ENCODE measurements around the gene WRAP73.

The WRAP73 gene

GRCh38 chr1:3609016-3609768 lies 40.7 kb downstream of the WRAP73 start:
- no peak for DNase-seq
- in situ Hi-C loops (cut with HindIII; ENCODE audit: low pct_ligation_motif_present, low pct_unique_long_range_greater_than_20kb, low sequenced_read_pairs): no loop called here

GRCh38 chr1:3608154-3608553 lies 41.7 kb downstream of the WRAP73 start:
- no peak for DNase-seq
- in situ Hi-C loops (cut with HindIII; ENCODE audit: low pct_ligation_motif_present, low pct_unique_long_range_greater_than_20kb, low sequenced_read_pairs): no loop called here

GRCh38 chr1:3607703-3608065 lies 42.2 kb downstream of the WRAP73 start:
- in situ Hi-C loops (cut with HindIII; ENCODE audit: low pct_ligation_motif_present, low pct_unique_long_range_greater_than_20kb, low sequenced_read_pairs): no loop called here
- no peak for DNase-seq

- no peak for DNase-seq
- in situ Hi-C loops (cut with HindIII; ENCODE audit: low pct_ligation_motif_present, low pct_unique_long_range_greater_than_20kb, low sequenced_read_pairs): no loop called here
Observed at GRCh38 chr1:3606779-3607702, 42.9 kb downstream of the WRAP73 start.

GRCh38 chr1:3604997-3605823 lies 44.7 kb downstream of the WRAP73 start:
- in situ Hi-C loops (cut with HindIII; ENCODE audit: low pct_ligation_motif_present, low pct_unique_long_range_greater_than_20kb, low sequenced_read_pairs): no loop called here
- no peak for DNase-seq

- no peak for DNase-seq
- in situ Hi-C loops (cut with HindIII; ENCODE audit: low pct_ligation_motif_present, low pct_unique_long_range_greater_than_20kb, low sequenced_read_pairs): no loop called here
Observed at GRCh38 chr1:3604468-3604974, 45.4 kb downstream of the WRAP73 start.

GRCh38 chr1:3603571-3604467 lies 46.1 kb downstream of the WRAP73 start:
- in situ Hi-C loops (cut with HindIII; ENCODE audit: low pct_ligation_motif_present, low pct_unique_long_range_greater_than_20kb, low sequenced_read_pairs): no loop called here
- no peak for DNase-seq

- in situ Hi-C loops (cut with HindIII; ENCODE audit: low pct_ligation_motif_present, low pct_unique_long_range_greater_than_20kb, low sequenced_read_pairs): no loop called here
- no peak for DNase-seq
Observed at GRCh38 chr1:3603156-3603555, 46.7 kb downstream of the WRAP73 start.

- no peak for DNase-seq
- in situ Hi-C loops (cut with HindIII; ENCODE audit: low pct_ligation_motif_present, low pct_unique_long_range_greater_than_20kb, low sequenced_read_pairs): no loop called here
Observed at GRCh38 chr1:3602375-3602774, 47.5 kb downstream of the WRAP73 start.

GRCh38 chr1:3601743-3602142 lies 48.2 kb downstream of the WRAP73 start:
- in situ Hi-C loops (cut with HindIII; ENCODE audit: low pct_ligation_motif_present, low pct_unique_long_range_greater_than_20kb, low sequenced_read_pairs): no loop called here

GRCh38 chr1:3600354-3600753 lies 49.5 kb downstream of the WRAP73 start:
- no peak for DNase-seq
- in situ Hi-C loops (cut with HindIII; ENCODE audit: low pct_ligation_motif_present, low pct_unique_long_range_greater_than_20kb, low sequenced_read_pairs): no loop called here

More at GRCh38 chr1:3601743-3602142, 48.2 kb downstream of the WRAP73 start:
- no peak for DNase-seq

- in situ Hi-C loops (cut with HindIII; ENCODE audit: low pct_ligation_motif_present, low pct_unique_long_range_greater_than_20kb, low sequenced_read_pairs): no loop called here
- DNase-seq: no peak
Observed at GRCh38 chr1:3599816-3600215, 50.1 kb downstream of the WRAP73 start.

GRCh38 chr1:3599286-3599811 lies 50.6 kb downstream of the WRAP73 start:
- in situ Hi-C loops (cut with HindIII; ENCODE audit: low pct_ligation_motif_present, low pct_unique_long_range_greater_than_20kb, low sequenced_read_pairs): no loop called here
- DNase-seq: no peak

GRCh38 chr1:3598522-3599285 lies 51.2 kb downstream of the WRAP73 start:
- DNase-seq: no peak
- in situ Hi-C loops (cut with HindIII; ENCODE audit: low pct_ligation_motif_present, low pct_unique_long_range_greater_than_20kb, low sequenced_read_pairs): no loop called here

- DNase-seq: no peak
- in situ Hi-C loops (cut with HindIII; ENCODE audit: low pct_ligation_motif_present, low pct_unique_long_range_greater_than_20kb, low sequenced_read_pairs): no loop called here
Observed at GRCh38 chr1:3598051-3598491, 51.8 kb downstream of the WRAP73 start.

GRCh38 chr1:3597599-3597964 lies 52.3 kb downstream of the WRAP73 start:
- in situ Hi-C loops (cut with HindIII; ENCODE audit: low pct_ligation_motif_present, low pct_unique_long_range_greater_than_20kb, low sequenced_read_pairs): no loop called here

More at GRCh38 chr1:3597599-3597964, 52.3 kb downstream of the WRAP73 start:
- no peak for DNase-seq

Data from ACHN (cell line).